HepG2 (cell line): Measurements from ENCODE around the gene MOGAT3. TPM values are rescaled to one million over a fixed set of nuclear protein-coding genes. Genes with fewer than 3 reads are reported as not detected.
A peak's percentile ranks its signal among the peaks of the same experiment; 100 is the strongest.

Experiments
- ATAD3A ChIP-seq: sonication (generic); formaldehyde crosslinking; IDR thresholded peaks from 2 replicates; pipeline ENCODE4 v1.4.0; 2020; ENCODE audit warnings: missing genetic modification reagents
- ATM ChIP-seq: fragments of 450-650 bp; IDR thresholded peaks from 2 replicates; pipeline ENCODE4 v1.7.1; 2017; ENCODE audit warnings: mild to moderate bottlenecking, borderline replicate concordance
- CENPX ChIP-seq: sonication (generic); formaldehyde crosslinking; IDR thresholded peaks from 2 replicates; pipeline ENCODE4 v1.9.0; 2021; ENCODE audit warnings: mild to moderate bottlenecking, missing genetic modification reagents, moderate library complexity
- DMAP1 ChIP-seq: IDR thresholded peaks from 2 replicates; pipeline ENCODE4 v1.6.1; 2016
- FOXK1 ChIP-seq: sonication (generic); formaldehyde crosslinking; IDR thresholded peaks from 2 replicates; pipeline ENCODE4 v1.4.0; 2020; ENCODE audit warnings: low read depth, missing genetic modification reagents, borderline replicate concordance
- HHEX ChIP-seq: IDR thresholded peaks from 2 replicates; pipeline ENCODE4 v1.6.1; 2016; ENCODE audit warnings: control low read depth
- PRPF4 ChIP-seq: fragments of 200-400 bp; formaldehyde crosslinking; IDR thresholded peaks from 2 replicates; pipeline ENCODE4 v1.6.1; 2016; ENCODE audit warnings: low read length, low read depth; ENCODE audit not compliant: poor library complexity, severe bottlenecking
- RFXANK ChIP-seq: IDR thresholded peaks from 2 replicates; pipeline ENCODE4 v1.6.1; 2016
- SAP130 ChIP-seq: IDR thresholded peaks from 2 replicates; pipeline ENCODE4 v1.6.1; 2016; ENCODE audit warnings: low read depth
- SCMH1 ChIP-seq: sonication (generic); formaldehyde crosslinking; IDR thresholded peaks from 2 replicates; pipeline ENCODE4 v1.9.0; 2021; ENCODE audit warnings: missing genetic modification reagents, mild to moderate bottlenecking, borderline replicate concordance
- TMF1 ChIP-seq: sonication (generic); formaldehyde crosslinking; IDR thresholded peaks from 2 replicates; pipeline ENCODE4 v1.8.1; 2022; ENCODE audit warnings: low read depth, missing genetic modification reagents
- ZC3H4 ChIP-seq: sonication (generic); formaldehyde crosslinking; IDR thresholded peaks from 2 replicates; pipeline ENCODE4 v1.4.0; 2020; ENCODE audit warnings: missing genetic modification reagents, borderline replicate concordance
- ZFP36L1 ChIP-seq: sonication (generic); formaldehyde crosslinking; IDR thresholded peaks from 2 replicates; pipeline ENCODE4 v1.8.0; 2022; ENCODE audit warnings: mild to moderate bottlenecking, missing genetic modification reagents, moderate library complexity
- ZFX ChIP-seq: sonication (generic); formaldehyde crosslinking; IDR thresholded peaks from 2 replicates; pipeline ENCODE4 v1.4.0; 2020; ENCODE audit warnings: mild to moderate bottlenecking, low read depth, missing genetic modification reagents, moderate library complexity
- ZNF143 ChIP-seq: sonication (generic); formaldehyde crosslinking; IDR thresholded peaks from 2 replicates; pipeline ENCODE4 v1.4.0; 2020; ENCODE audit warnings: missing genetic modification reagents
- ZNF207 ChIP-seq: fragments of 450-650 bp; IDR thresholded peaks from 2 replicates; pipeline ENCODE4 v1.6.1; 2016; ENCODE audit warnings: antibody characterized with exemption, borderline replicate concordance
- ZNF282 ChIP-seq: fragments of 450-650 bp; IDR thresholded peaks from 2 replicates; pipeline ENCODE4 v1.6.1; 2018; ENCODE audit not compliant: partially characterized antibody
- ZNF329 ChIP-seq: sonication (generic); formaldehyde crosslinking; IDR thresholded peaks from 2 replicates; pipeline ENCODE4 v1.9.0; 2021; ENCODE audit warnings: low read depth, mild to moderate bottlenecking, missing genetic modification reagents
- ZNF652 ChIP-seq: IDR thresholded peaks from 2 replicates; pipeline ENCODE4 v1.6.1; 2016; ENCODE audit warnings: low read depth, borderline replicate concordance
- ZNF674 ChIP-seq: sonication (generic); formaldehyde crosslinking; IDR thresholded peaks from 2 replicates; pipeline ENCODE4 v1.5.0; 2020; ENCODE audit warnings: low read depth, mild to moderate bottlenecking, missing genetic modification reagents
- ZNF691 ChIP-seq: sonication (generic); formaldehyde crosslinking; IDR thresholded peaks from 2 replicates; pipeline ENCODE4 v1.4.0; 2020; ENCODE audit warnings: missing genetic modification reagents, low read depth, mild to moderate bottlenecking, borderline replicate concordance
- ZNF75D ChIP-seq: sonication (generic); formaldehyde crosslinking; IDR thresholded peaks from 2 replicates; pipeline ENCODE4 v1.8.1; 2023; ENCODE audit warnings: missing genetic modification reagents, mild to moderate bottlenecking, borderline replicate concordance
- ZNF761 ChIP-seq: sonication (generic); formaldehyde crosslinking; conservative IDR thresholded peaks from 2 replicates; pipeline ENCODE4 v1.4.0; 2020; ENCODE audit warnings: mild to moderate bottlenecking, missing genetic modification reagents
- ZNF790 ChIP-seq: sonication (generic); formaldehyde crosslinking; IDR thresholded peaks from 2 replicates; pipeline ENCODE4 v1.8.0; 2022; ENCODE audit warnings: missing genetic modification reagents, mild to moderate bottlenecking, borderline replicate concordance
- polyA plus RNA-seq, 8 experiments: library from polyadenylated mRNA; depleted of rRNA in 3 of 8; stranded (reverse) in 7 of 8; unstranded in 1 of 8; fragments of >200 nt; fragmentation: Illumina TruSeq in 4 of 8; extraction: Trizol in 4 of 8; gene quantifications; 2 replicates each; pipeline versions ENCODE4 v1.2.1 to v1.2.3, GENCODE V29; 2011 to 2016; ENCODE audit warnings: low read depth in 4 of 8, missing spikeins in 1 of 8, mixed read lengths in 1 of 8; ENCODE audit not compliant: insufficient read depth in 1 of 8
- total RNA-seq, 5 experiments: library from RNA; depleted of rRNA; stranded (reverse); fragments of >200 nt; fragmentation: Illumina TruSeq; extraction: Trizol; gene quantifications; 2 replicates each; pipeline ENCODE4 v1.2.3, GENCODE V29; 2016; ENCODE audit warnings: low read depth in 1 of 5
- TF ChIP-seq, protein P1 (sequence below): sonication (generic); formaldehyde crosslinking; IDR thresholded peaks from 2 replicates; pipeline ENCODE4 v1.9.0; 2021; ENCODE audit warnings: missing genetic modification reagents, borderline replicate concordance
- TF ChIP-seq, protein P2 (sequence below): sonication (generic); formaldehyde crosslinking; IDR thresholded peaks from 2 replicates; pipeline ENCODE4 v1.8.1; 2023; ENCODE audit warnings: missing genetic modification reagents, mild to moderate bottlenecking, borderline replicate concordance
- TF ChIP-seq, protein P3 (sequence below): IDR thresholded peaks from 2 replicates; pipeline ENCODE4 v1.6.1; 2016; ENCODE audit warnings: missing compliant biosample characterization, missing genetic modification reagents, borderline replicate concordance

MOGAT3 gene
- total and polyA plus RNA-seq, 2 of the 13 experiments (the other 11 are each of a cell fraction or from before 2014, with no cell fraction given), result 22.5 to 30.5 TPM

DNA sequence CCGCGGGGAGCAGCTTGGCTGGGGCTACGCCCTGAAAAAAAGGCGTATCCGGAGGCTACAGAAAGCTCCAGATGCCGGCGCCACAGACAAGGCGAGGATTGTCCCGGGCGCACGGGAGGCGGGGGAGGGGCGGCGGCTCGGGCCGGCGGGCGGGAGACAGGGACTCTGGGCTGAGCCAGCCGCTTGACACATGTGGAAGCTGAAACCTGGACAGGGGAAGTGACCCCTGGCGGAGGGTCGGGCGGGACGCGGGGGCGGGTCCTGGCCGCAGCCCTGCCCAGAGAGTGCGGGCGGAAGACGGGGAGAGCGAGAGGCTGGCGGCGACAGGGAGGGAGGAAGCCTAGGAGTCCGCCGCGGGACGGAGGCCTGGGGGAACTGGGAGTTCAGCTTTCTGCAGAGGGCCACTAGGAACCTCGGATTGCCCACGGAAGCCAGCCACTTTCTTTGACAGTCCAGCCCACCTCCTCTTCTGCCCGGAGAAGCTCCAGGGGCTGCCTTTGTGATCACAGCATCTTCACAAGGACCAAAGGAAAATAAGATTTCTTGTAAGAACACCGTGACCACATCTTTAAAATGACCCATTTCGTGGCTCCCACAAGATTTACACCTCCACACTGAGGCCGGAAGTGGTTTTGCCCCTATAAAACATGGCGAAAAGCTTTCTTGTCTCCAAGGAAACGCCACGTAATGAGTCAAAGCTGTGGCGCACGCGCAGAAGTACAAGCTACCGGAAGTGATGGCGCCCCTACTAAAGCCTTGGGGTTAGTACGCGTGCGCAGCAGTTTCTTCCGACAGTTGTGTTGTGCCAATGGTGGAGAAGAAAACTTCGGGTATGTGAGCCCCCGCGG, 16.8 kb upstream of the MOGAT3 start, which contains the start of the genes PLOD3 and ZNHIT1 (continued):
- TF ChIP-seq PRPF4 (peak; percentile 16), ZNF761 (CRISPR knock-in tag) (no peak), HHEX (CRISPR knock-in tag) (no peak), DMAP1 (CRISPR knock-in tag) (peak; percentile 39; the same call in 1 of the 2 replicates), RFXANK (CRISPR knock-in tag) (no peak), ZNF652 (no peak), ATAD3A (CRISPR knock-in tag) (no peak), ZC3H4 (CRISPR knock-in tag) (no peak; the same call in 1 of the 2 replicates), TMF1 (CRISPR knock-in tag) (no peak), ZFP36L1 (0 out of 2 replicates have a peak, but pooled peaks have one; percentile 31), ZNF329 (CRISPR knock-in tag) (no peak), ZNF143 (CRISPR knock-in tag) (peak; percentile 42), ZNF674 (CRISPR knock-in tag) (no peak), ZFX (peak; percentile 53), SAP130 (CRISPR knock-in tag) (peak; percentile 91), ZNF790 (CRISPR knock-in tag) (no peak), CENPX (CRISPR knock-in tag) (no peak), SCMH1 (no peak), ZNF207 (no peak), FOXK1 (CRISPR knock-in tag) (peak; percentile 32; the same call in 1 of the 2 replicates), ZNF282 (no peak), ZNF75D (CRISPR knock-in tag) (no peak), ZNF691 (no peak), ATM (no peak)
- TF ChIP-seq, protein P1, sequence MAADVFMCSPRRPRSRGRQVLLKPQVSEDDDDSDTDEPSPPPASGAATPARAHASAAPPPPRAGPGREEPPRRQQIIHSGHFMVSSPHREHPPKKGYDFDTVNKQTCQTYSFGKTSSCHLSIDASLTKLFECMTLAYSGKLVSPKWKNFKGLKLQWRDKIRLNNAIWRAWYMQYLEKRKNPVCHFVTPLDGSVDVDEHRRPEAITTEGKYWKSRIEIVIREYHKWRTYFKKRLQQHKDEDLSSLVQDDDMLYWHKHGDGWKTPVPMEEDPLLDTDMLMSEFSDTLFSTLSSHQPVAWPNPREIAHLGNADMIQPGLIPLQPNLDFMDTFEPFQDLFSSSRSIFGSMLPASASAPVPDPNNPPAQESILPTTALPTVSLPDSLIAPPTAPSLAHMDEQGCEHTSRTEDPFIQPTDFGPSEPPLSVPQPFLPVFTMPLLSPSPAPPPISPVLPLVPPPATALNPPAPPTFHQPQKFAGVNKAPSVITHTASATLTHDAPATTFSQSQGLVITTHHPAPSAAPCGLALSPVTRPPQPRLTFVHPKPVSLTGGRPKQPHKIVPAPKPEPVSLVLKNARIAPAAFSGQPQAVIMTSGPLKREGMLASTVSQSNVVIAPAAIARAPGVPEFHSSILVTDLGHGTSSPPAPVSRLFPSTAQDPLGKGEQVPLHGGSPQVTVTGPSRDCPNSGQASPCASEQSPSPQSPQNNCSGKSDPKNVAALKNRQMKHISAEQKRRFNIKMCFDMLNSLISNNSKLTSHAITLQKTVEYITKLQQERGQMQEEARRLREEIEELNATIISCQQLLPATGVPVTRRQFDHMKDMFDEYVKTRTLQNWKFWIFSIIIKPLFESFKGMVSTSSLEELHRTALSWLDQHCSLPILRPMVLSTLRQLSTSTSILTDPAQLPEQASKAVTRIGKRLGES (CRISPR knock-in tag), result no peak
- TF ChIP-seq, protein P2, sequence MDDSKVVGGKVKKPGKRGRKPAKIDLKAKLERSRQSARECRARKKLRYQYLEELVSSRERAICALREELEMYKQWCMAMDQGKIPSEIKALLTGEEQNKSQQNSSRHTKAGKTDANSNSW (CRISPR knock-in tag), result no peak
- TF ChIP-seq, protein P3, sequence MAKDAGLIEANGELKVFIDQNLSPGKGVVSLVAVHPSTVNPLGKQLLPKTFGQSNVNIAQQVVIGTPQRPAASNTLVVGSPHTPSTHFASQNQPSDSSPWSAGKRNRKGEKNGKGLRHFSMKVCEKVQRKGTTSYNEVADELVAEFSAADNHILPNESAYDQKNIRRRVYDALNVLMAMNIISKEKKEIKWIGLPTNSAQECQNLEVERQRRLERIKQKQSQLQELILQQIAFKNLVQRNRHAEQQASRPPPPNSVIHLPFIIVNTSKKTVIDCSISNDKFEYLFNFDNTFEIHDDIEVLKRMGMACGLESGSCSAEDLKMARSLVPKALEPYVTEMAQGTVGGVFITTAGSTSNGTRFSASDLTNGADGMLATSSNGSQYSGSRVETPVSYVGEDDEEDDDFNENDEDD (CRISPR knock-in tag), result peak; percentile 75; the same call in 1 of the 2 replicates
